ENCODE data around the gene CHCHD4. TPM values are rescaled to one million over a fixed set of nuclear protein-coding genes. Genes with fewer than 3 reads are reported as not detected.

CHCHD4 gene
- polyA plus RNA-seq, 2 of the 4 experiments (the other 2 are of a cell fraction), result 37.3 to 48.8 TPM

DNA sequence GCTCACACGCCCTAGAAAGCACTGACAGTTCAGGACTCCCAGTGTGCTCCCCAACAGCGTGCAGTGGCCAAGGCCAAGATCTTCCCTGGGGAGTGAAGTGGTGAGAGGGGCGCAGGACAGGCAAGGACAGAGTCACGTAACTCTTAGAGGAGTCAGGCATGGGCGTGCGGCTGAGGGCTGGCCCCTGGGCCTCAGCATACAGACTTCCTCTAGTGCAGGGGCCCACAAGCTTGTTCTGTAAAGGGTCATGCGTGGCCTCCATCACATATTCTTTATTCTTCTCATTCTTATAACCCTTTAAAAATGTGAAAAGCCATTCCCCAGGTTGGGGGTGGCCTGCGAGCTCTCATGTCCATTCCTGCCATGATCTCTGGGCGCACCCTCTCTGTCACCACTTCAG, 25.4 kb upstream of the CHCHD4 start:
- Histone ChIP-seq H3K4me1 (peaks cover 9% of the 10 kb centered on the region), H3K27ac (no peak overlapping the region), H3K4me3 (no peak overlapping the region), H3K9me3 (no peaks in the 10 kb centered on the region), H3K4me2 (no peak overlapping the region)
- ChIA-PET CTCF (interaction anchor here (1.5 to 2.9 kb wide), 3 partner anchors 9 to 26 kb away, joined by 3 to 10 read pairs (median 5); no protein-coding TSS in a partner anchor), POLR2A (interaction anchor here (0.7 to 1.7 kb wide), 3 partner anchors 9 to 28 kb away, joined by 3 to 4 read pairs (median 4); partner anchors contain the start of genes CHCHD4, LSM3, TMEM43 and XPC)
- TF ChIP-seq PHF8 (IDR thresholded peaks at IDR 0.05; ENCODE audit: borderline replicate concordance, low read depth) (no peak), TFCP2L1 (CRISPR knock-in tag; IDR thresholded peaks at IDR 0.05) (no peak), MYC (IDR thresholded peaks at IDR 0.05; ENCODE audit: borderline replicate concordance, low read length) (no peak), MAFK (IDR thresholded peaks at IDR 0.05; ENCODE audit: partially characterized antibody) (no peak), ZC3H11A (IDR thresholded peaks at IDR 0.05) (no peak), ESRRA (IDR thresholded peaks at IDR 0.05; ENCODE audit: borderline replicate concordance, low read length) (no peak), FOSB (CRISPR knock-in tag; IDR thresholded peaks at IDR 0.05) (no peak), NFE2L2 (conservative IDR thresholded peaks at IDR 0.05; ENCODE audit: low read length) (no peak), FOSL2 (IDR thresholded peaks at IDR 0.05) (no peak), FOSL2 (CRISPR knock-in tag; IDR thresholded peaks at IDR 0.05) (no peak), HOXA7 (CRISPR knock-in tag; IDR thresholded peaks at IDR 0.05) (no peak), REST (IDR thresholded peaks at IDR 0.05) (no peak), SMC3 (IDR thresholded peaks at IDR 0.05) (no peak), ATOH8 (CRISPR knock-in tag; IDR thresholded peaks at IDR 0.05; ENCODE audit: low read depth) (no peak), HEYL (CRISPR knock-in tag; IDR thresholded peaks at IDR 0.05) (no peak), BHLHE40 (IDR thresholded peaks at IDR 0.05; ENCODE audit: low read depth, low read length) (no peak), RFX5 (IDR thresholded peaks at IDR 0.05) (no peak), POLR2A (IDR thresholded peaks at IDR 0.05; ENCODE audit: low read length) (no peak)
- TF ChIP-seq, protein P1, sequence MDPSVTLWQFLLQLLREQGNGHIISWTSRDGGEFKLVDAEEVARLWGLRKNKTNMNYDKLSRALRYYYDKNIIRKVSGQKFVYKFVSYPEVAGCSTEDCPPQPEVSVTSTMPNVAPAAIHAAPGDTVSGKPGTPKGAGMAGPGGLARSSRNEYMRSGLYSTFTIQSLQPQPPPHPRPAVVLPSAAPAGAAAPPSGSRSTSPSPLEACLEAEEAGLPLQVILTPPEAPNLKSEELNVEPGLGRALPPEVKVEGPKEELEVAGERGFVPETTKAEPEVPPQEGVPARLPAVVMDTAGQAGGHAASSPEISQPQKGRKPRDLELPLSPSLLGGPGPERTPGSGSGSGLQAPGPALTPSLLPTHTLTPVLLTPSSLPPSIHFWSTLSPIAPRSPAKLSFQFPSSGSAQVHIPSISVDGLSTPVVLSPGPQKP (IDR thresholded peaks at IDR 0.05; ENCODE audit: low read depth, low read length), result no peak
- TF ChIP-seq, protein P2, sequence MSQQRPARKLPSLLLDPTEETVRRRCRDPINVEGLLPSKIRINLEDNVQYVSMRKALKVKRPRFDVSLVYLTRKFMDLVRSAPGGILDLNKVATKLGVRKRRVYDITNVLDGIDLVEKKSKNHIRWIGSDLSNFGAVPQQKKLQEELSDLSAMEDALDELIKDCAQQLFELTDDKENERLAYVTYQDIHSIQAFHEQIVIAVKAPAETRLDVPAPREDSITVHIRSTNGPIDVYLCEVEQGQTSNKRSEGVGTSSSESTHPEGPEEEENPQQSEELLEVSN (IDR thresholded peaks at IDR 0.05; ENCODE audit: borderline replicate concordance, low read depth), result no peak
- TF ChIP-seq, protein P3, sequence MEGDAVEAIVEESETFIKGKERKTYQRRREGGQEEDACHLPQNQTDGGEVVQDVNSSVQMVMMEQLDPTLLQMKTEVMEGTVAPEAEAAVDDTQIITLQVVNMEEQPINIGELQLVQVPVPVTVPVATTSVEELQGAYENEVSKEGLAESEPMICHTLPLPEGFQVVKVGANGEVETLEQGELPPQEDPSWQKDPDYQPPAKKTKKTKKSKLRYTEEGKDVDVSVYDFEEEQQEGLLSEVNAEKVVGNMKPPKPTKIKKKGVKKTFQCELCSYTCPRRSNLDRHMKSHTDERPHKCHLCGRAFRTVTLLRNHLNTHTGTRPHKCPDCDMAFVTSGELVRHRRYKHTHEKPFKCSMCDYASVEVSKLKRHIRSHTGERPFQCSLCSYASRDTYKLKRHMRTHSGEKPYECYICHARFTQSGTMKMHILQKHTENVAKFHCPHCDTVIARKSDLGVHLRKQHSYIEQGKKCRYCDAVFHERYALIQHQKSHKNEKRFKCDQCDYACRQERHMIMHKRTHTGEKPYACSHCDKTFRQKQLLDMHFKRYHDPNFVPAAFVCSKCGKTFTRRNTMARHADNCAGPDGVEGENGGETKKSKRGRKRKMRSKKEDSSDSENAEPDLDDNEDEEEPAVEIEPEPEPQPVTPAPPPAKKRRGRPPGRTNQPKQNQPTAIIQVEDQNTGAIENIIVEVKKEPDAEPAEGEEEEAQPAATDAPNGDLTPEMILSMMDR (IDR thresholded peaks at IDR 0.05), result no peak
- no peak for FAIRE-seq
- 98% methylated on average over 9 of the region's 9 CpGs for WGBS (ENCODE audit: missing lambda C conversion rate)
- ATAC-seq, result no peak
- DNase-seq (ENCODE audit: low read depth in 1 of 2, low spot score in 1 of 2), result no peak
